Neural cell (in vitro differentiated cells): ENCODE data around the gene PREB.

Source experiments
- EP300 ChIP-seq: fragments of 450-650 bp; conservative IDR thresholded peaks from 2 replicates; pipeline ENCODE4 v1.6.1; 2014; ENCODE audit warnings: antibody characterized with exemption, mild to moderate bottlenecking, moderate library complexity; ENCODE audit not compliant: poor library complexity, severe bottlenecking
- EZH2 ChIP-seq: fragments of 200-600, 300-800 bp; shearing (Covaris generic), sonication (generic); IDR thresholded peaks from 2 replicates; pipeline ENCODE4 v1.6.1; 2014; ENCODE audit warnings: antibody characterized with exemption, low read length, borderline replicate concordance, mild to moderate bottlenecking; ENCODE audit not compliant: insufficient read depth, poor library complexity, severe bottlenecking
- TF ChIP-seq, protein P1 (sequence below): fragments of 450-650 bp; IDR thresholded peaks from 2 replicates; pipeline ENCODE4 v1.5.1; 2014; ENCODE audit warnings: antibody characterized with exemption, mild to moderate bottlenecking, moderate library complexity; ENCODE audit not compliant: poor library complexity, severe bottlenecking

DNA sequence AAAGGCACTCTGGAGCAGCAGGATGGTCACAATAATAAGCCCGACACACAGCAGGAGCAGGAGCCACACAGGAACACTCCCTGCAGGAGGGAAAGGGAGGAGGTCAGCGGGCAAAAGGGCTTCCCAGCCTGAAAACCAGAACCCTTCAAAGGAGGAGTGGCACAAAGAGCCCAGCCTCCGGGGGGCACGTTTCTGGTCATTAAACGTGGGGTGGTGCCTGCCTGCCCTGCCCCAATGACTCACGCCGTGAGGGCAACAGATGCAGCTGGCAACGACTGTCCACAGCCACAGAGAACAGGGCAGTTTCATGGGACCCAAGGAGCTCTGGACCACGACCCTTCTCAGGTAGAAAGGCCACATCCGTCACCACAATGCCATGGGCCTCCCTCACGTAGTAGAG is 3.0 kb downstream of the PREB start:
- TF ChIP-seq, protein P1, sequence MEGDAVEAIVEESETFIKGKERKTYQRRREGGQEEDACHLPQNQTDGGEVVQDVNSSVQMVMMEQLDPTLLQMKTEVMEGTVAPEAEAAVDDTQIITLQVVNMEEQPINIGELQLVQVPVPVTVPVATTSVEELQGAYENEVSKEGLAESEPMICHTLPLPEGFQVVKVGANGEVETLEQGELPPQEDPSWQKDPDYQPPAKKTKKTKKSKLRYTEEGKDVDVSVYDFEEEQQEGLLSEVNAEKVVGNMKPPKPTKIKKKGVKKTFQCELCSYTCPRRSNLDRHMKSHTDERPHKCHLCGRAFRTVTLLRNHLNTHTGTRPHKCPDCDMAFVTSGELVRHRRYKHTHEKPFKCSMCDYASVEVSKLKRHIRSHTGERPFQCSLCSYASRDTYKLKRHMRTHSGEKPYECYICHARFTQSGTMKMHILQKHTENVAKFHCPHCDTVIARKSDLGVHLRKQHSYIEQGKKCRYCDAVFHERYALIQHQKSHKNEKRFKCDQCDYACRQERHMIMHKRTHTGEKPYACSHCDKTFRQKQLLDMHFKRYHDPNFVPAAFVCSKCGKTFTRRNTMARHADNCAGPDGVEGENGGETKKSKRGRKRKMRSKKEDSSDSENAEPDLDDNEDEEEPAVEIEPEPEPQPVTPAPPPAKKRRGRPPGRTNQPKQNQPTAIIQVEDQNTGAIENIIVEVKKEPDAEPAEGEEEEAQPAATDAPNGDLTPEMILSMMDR: no peak
- TF ChIP-seq EP300 (no peak), EZH2 (no peak)
